ENCODE data around the gene RASAL2.

RASAL2 gene

GRCh38 chr1:178491721-178492120 lies 397.8 kb downstream of the RASAL2 start:
- no peak for DNase-seq (ENCODE audit: low read depth)
- TF ChIP-seq, protein P1, sequence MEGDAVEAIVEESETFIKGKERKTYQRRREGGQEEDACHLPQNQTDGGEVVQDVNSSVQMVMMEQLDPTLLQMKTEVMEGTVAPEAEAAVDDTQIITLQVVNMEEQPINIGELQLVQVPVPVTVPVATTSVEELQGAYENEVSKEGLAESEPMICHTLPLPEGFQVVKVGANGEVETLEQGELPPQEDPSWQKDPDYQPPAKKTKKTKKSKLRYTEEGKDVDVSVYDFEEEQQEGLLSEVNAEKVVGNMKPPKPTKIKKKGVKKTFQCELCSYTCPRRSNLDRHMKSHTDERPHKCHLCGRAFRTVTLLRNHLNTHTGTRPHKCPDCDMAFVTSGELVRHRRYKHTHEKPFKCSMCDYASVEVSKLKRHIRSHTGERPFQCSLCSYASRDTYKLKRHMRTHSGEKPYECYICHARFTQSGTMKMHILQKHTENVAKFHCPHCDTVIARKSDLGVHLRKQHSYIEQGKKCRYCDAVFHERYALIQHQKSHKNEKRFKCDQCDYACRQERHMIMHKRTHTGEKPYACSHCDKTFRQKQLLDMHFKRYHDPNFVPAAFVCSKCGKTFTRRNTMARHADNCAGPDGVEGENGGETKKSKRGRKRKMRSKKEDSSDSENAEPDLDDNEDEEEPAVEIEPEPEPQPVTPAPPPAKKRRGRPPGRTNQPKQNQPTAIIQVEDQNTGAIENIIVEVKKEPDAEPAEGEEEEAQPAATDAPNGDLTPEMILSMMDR (IDR thresholded peaks at IDR 0.05; ENCODE audit: control insufficient read depth, insufficient read depth, low read depth, low read length, missing control alignments) = no peak
- H3K4me3 ChIP-seq (ENCODE audit: control insufficient read depth, low read depth, low read length) = no peak overlapping the region

- H3K4me3 ChIP-seq (ENCODE audit: control insufficient read depth, low read depth, low read length) = no peak overlapping the region
- DNase-seq (ENCODE audit: low read depth) = no peak
- TF ChIP-seq, protein P1 (IDR thresholded peaks at IDR 0.05; ENCODE audit: control insufficient read depth, insufficient read depth, low read depth, low read length, missing control alignments) = no peak
Observed at GRCh38 chr1:178492341-178492740, 398.4 kb downstream of the RASAL2 start.

DNA sequence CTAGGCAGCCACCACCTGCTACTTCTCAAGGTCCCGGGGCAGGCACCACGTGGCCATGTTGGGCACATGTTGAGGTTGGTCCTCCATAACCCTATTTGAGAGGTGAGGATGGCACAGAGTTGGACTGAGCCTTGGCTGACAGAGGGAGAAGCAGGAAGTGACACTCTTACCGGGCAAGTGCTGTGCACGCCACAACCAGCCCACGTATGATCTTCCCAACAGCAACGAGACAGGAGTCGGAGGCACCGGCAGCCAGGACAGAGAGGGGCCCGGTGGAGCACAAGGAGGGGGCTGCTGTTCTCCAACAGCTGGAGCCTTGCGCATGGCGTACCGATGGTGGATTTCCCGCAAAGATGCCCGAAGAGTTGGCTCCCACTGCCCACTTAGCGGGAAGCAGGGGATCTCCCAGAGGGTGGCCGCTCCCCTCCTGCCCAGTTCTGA lies 399.4 kb downstream of the RASAL2 start:
- no peak for DNase-seq (ENCODE audit: low read depth)
- TF ChIP-seq, protein P1 (IDR thresholded peaks at IDR 0.05; ENCODE audit: control insufficient read depth, insufficient read depth, low read depth, low read length, missing control alignments) = no peak
- no peak overlapping the region for H3K4me3 ChIP-seq (ENCODE audit: control insufficient read depth, low read depth, low read length)

GRCh38 chr1:178494569-178494971 lies 400.7 kb downstream of the RASAL2 start:
- TF ChIP-seq, protein P1 (IDR thresholded peaks at IDR 0.05; ENCODE audit: control insufficient read depth, insufficient read depth, low read depth, low read length, missing control alignments) = no peak
- DNase-seq (ENCODE audit: low read depth) = no peak
- no peak overlapping the region for H3K4me3 ChIP-seq (ENCODE audit: control insufficient read depth, low read depth, low read length)

GRCh38 chr1:178495158-178495557 lies 401.3 kb downstream of the RASAL2 start:
- TF ChIP-seq, protein P1 (IDR thresholded peaks at IDR 0.05; ENCODE audit: control insufficient read depth, insufficient read depth, low read depth, low read length, missing control alignments) = no peak
- no peak overlapping the region for H3K4me3 ChIP-seq (ENCODE audit: control insufficient read depth, low read depth, low read length)
- no peak for DNase-seq (ENCODE audit: low read depth)

DNA sequence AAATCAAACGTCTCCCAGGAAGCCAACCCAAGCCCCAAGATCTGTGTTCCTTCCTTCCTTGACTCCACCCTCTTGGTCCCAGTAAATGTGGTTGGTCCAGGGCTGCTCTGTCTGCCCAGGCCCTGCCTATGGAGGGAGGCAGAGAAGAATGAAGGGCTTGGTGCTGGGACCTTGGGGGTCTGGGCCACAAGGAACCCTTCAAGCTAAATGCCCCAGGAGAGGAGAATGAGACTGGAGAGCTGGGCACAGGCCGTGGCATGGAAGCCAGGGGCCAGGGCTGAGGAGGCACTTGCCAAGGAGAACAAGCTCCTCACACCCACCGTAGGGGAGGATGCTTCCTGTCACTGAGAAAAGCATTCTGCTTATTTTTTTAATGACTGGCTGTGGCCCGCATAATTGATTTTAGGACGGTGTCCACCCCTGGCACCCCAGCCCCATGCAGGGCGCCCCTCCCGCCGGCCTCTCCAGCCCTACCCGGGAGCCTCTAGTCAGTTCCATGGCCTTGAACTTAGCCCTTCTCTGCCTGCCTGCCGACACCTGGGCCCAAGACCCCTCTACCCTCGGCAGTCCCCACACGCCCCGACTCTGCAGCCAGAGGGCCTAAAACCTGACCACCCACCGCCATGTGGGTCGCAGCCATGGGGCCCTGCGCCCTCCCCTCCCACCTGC lies 402.0 kb downstream of the RASAL2 start:
- no peak overlapping the region for H3K4me3 ChIP-seq (ENCODE audit: control insufficient read depth, low read depth, low read length)
- TF ChIP-seq, protein P1 (IDR thresholded peaks at IDR 0.05; ENCODE audit: control insufficient read depth, insufficient read depth, low read depth, low read length, missing control alignments) = no peak
- no peak for DNase-seq (ENCODE audit: low read depth)
